ENCODE data around the gene SULT4A1. TPM values are rescaled to one million over a fixed set of nuclear protein-coding genes. Genes with fewer than 3 reads are reported as not detected.
"Not testable (repeated sequence)": the region's sequence is repeated elsewhere in the genome, so short reads cannot be mapped to it uniquely, and the experiment has no call there.

The SULT4A1 gene
- total RNA-seq, 1 experiment from 2014 or later: 0.15 TPM

- Histone ChIP-seq H3K4me1 (ENCODE audit: insufficient read depth, low read length, poor library complexity, severe bottlenecking) (no peaks in the 10 kb centered on the region), H3K36me3 (ENCODE audit: insufficient read depth, low read length, poor library complexity, severe bottlenecking) (no peaks in the 10 kb centered on the region), H3K4me3 (ENCODE audit: low read depth, low read length, poor library complexity, severe bottlenecking) (no peak overlapping the region), H3K9me3 (ENCODE audit: low read depth, low read length, poor library complexity, severe bottlenecking) (no peaks in the 10 kb centered on the region), H3K27ac (ENCODE audit: low read depth, low read length, poor library complexity, severe bottlenecking) (no peak overlapping the region), H3K27me3 (replicated peaks; ENCODE audit: insufficient read depth, low read depth, low read length, poor library complexity) (peaks cover 18% of the 10 kb centered on the region)
- BruUV-seq (replicated peaks): no TSS peak
- DNase-seq (ENCODE audit: low spot score): no peak
- CTCF ChIA-PET: no interaction called here
- POLR2A ChIA-PET (ENCODE audit: low non-redundant PET): no interaction called here
- TF ChIP-seq CTCF (conservative IDR thresholded peaks at IDR 0.05; ENCODE audit: low read depth, low read length): no peak
- intact Hi-C loops (cut with micrococcal nuclease; ENCODE audit: unreplicated experiment): no loop called here
These were observed 47.4 kb upstream of the SULT4A1 start for GRCh38 chr22:43909708-43910107.

DNA sequence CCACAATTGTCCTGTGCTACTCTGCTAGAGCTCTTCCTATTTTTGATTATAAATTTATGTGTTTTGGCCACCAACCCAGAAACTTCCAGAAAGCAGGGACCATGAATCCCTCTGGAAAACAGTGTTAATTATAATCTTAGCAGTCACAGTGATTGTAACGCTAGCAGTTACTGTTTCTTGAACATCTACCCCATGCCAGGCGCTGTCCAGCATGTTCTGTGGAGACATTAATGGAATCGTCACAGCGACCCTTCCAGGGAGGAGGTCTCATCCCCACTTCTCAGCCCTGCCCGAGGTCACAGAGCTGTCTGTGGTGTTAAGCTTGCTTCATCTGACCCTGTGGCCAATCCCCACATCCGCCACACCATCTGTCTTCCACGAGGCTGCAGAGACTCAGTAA, 43.4 kb upstream of the SULT4A1 start:
- no peaks in the 10 kb centered on the region for H3K9me3 ChIP-seq (ENCODE audit: low read depth, low read length, poor library complexity, severe bottlenecking)
- intact Hi-C loops (cut with micrococcal nuclease; ENCODE audit: unreplicated experiment): no loop called here
- no peaks in the 10 kb centered on the region for H3K36me3 ChIP-seq (ENCODE audit: insufficient read depth, low read length, poor library complexity, severe bottlenecking)
- ChIA-PET POLR2A (ENCODE audit: low non-redundant PET) (no interaction called here), CTCF (no interaction called here)
- no peak overlapping the region for H3K4me3 ChIP-seq (ENCODE audit: low read depth, low read length, poor library complexity, severe bottlenecking)
- H3K27ac ChIP-seq (ENCODE audit: low read depth, low read length, poor library complexity, severe bottlenecking): no peak overlapping the region
- H3K4me1 ChIP-seq (ENCODE audit: insufficient read depth, low read length, poor library complexity, severe bottlenecking): no peaks in the 10 kb centered on the region
- peaks cover 8% of the 10 kb centered on the region for H3K27me3 ChIP-seq (replicated peaks; ENCODE audit: insufficient read depth, low read depth, low read length, poor library complexity)
- BruUV-seq (replicated peaks): no TSS peak
- no peak for TF ChIP-seq EZH2 (IDR thresholded peaks at IDR 0.05; ENCODE audit: borderline replicate concordance, low read depth, low read length, poor library complexity, severe bottlenecking)
- TF ChIP-seq CTCF (conservative IDR thresholded peaks at IDR 0.05; ENCODE audit: low read depth, low read length): no peak
- no peak for DNase-seq (ENCODE audit: low spot score)

DNA sequence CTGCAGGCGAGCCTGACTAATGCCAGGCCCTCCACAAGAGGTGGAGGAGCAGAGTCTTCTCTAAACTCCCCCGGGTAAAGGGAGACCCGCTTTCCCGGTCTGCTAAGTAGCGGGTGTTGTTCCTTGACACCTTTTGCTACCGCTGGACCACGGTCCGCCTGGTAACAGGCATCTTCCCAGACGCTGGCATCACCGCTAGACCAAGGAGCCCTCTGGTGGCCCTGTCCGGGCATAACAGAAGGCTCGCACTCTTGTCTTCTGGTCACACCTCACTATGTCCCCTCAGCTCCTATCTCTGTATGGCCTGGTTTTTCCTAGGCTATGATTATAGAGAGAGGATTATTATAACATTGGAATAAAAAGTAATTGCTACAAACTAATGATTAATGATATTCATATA, 42.1 kb upstream of the SULT4A1 start:
- BruUV-seq (replicated peaks); intact Hi-C loops (cut with micrococcal nuclease; ENCODE audit: unreplicated experiment): not testable (repeated sequence)

GRCh38 chr22:43903033-43903432, 40.7 kb upstream of the SULT4A1 start:
- intact Hi-C loops (cut with micrococcal nuclease; ENCODE audit: unreplicated experiment); H3K27me3 ChIP-seq (replicated peaks; ENCODE audit: insufficient read depth, low read depth, low read length, poor library complexity); H3K27ac ChIP-seq (ENCODE audit: low read depth, low read length, poor library complexity, severe bottlenecking); DNase-seq (ENCODE audit: low spot score); H3K9me3 ChIP-seq (ENCODE audit: low read depth, low read length, poor library complexity, severe bottlenecking); H3K36me3 ChIP-seq (ENCODE audit: insufficient read depth, low read length, poor library complexity, severe bottlenecking); BruUV-seq (replicated peaks); H3K4me1 ChIP-seq (ENCODE audit: insufficient read depth, low read length, poor library complexity, severe bottlenecking); H3K4me3 ChIP-seq (ENCODE audit: low read depth, low read length, poor library complexity, severe bottlenecking): not testable (repeated sequence)
- POLR2A ChIA-PET (ENCODE audit: low non-redundant PET): interaction anchor here (0.6 kb wide), 1 partner anchor 30 kb away, joined by 6 read pairs; no protein-coding TSS in a partner anchor
- CTCF ChIA-PET: interaction anchor here (0.6 to 0.7 kb wide), 2 partner anchors 20 to 86 kb away, joined by 3 to 5 read pairs; no protein-coding TSS in a partner anchor

More for the DNA sequence above, 42.1 kb upstream of the SULT4A1 start:
- H3K4me1 ChIP-seq (ENCODE audit: insufficient read depth, low read length, poor library complexity, severe bottlenecking); H3K27ac ChIP-seq (ENCODE audit: low read depth, low read length, poor library complexity, severe bottlenecking); H3K36me3 ChIP-seq (ENCODE audit: insufficient read depth, low read length, poor library complexity, severe bottlenecking); H3K4me3 ChIP-seq (ENCODE audit: low read depth, low read length, poor library complexity, severe bottlenecking); DNase-seq (ENCODE audit: low spot score); H3K9me3 ChIP-seq (ENCODE audit: low read depth, low read length, poor library complexity, severe bottlenecking); H3K27me3 ChIP-seq (replicated peaks; ENCODE audit: insufficient read depth, low read depth, low read length, poor library complexity); POLR2A ChIA-PET (ENCODE audit: low non-redundant PET): not testable (repeated sequence)
- CTCF ChIA-PET: interaction anchor here (0.5 kb wide), 1 partner anchor 608 kb away, joined by 3 read pairs; no protein-coding TSS in a partner anchor
- TF ChIP-seq CTCF (conservative IDR thresholded peaks at IDR 0.05; ENCODE audit: low read depth, low read length): peak; percentile 41
